Left lung (tissue), 10 donors: ENCODE results near the gene TRIM39. TPM values are rescaled to one million over a fixed set of nuclear protein-coding genes. Genes with fewer than 3 reads are reported as not detected.
A peak's percentile ranks its signal among the peaks of the same experiment; 100 is the strongest.

Experiments used
- ATAC-seq: fragments of 200-7000 bp; cut with Tn5 transposase; one replicate; pipeline ENCODE4 v1.9.1; 2020; ENCODE audit warnings: moderate library complexity
- DNase-seq, 4 donors: peaks; one replicate each; pipeline ENCODE4 v3.0.0-alpha.2; 2013 to 2020
- H3K27ac ChIP-seq, 2 donors: fragments of 200-600 bp; sonication (generic) in 1 of 2; one replicate each; pipeline versions ENCODE4 v1.5.0 to v1.8.0; 2020 to 2021
- H3K27me3 ChIP-seq, 2 donors: fragments of 200-600 bp; sonication (generic) in 1 of 2; one replicate each; pipeline versions ENCODE4 v1.5.0 to v1.8.0; 2020 to 2021
- H3K36me3 ChIP-seq, 2 donors: fragments of 200-600 bp; sonication (generic) in 1 of 2; one replicate each; pipeline versions ENCODE4 v1.5.0 to v1.8.0; 2020 to 2021
- H3K4me1 ChIP-seq, 2 donors: fragments of 200-600 bp; one replicate each; pipeline ENCODE4 v1.8.0; 2021
- H3K4me3 ChIP-seq, 2 donors: fragments of 200-600 bp; sonication (generic) in 1 of 2; one replicate each; pipeline versions ENCODE4 v1.5.0 to v1.8.0; 2020 to 2021; ENCODE audit warnings: mild to moderate bottlenecking in 1 of 2
- H3K9me3 ChIP-seq, 2 donors: fragments of 200-600 bp; sonication (generic) in 1 of 2; one replicate each; pipeline versions ENCODE4 v1.5.0 to v1.8.0; 2020 to 2021
- CTCF ChIP-seq, 2 donors: fragments of 200-600 bp; sonication (generic) in 1 of 2; IDR thresholded peaks; one replicate each; pipeline versions ENCODE4 v1.5.0 to v1.8.0; 2021; ENCODE audit warnings: antibody characterized with exemption in 2 of 2
- intact Hi-C, 2 donors: fragments of 100-400 bp; cut with DNase I; formaldehyde crosslinking; loops; one replicate each; pipeline versions ENCODE4 v1.11.2 to v1.14.2; 2022
- polyA plus RNA-seq, 6 donors: library from polyadenylated mRNA; unstranded; fragments of 120-200 nt; gene quantifications; one replicate each; pipeline ENCODE4 v1.2.1, GENCODE V29; 2013; ENCODE audit not compliant: insufficient read length in 6 of 6
- total RNA-seq, 2 donors: library from RNA; stranded (reverse); fragmentation: NEBNext Ultra II Directional; extraction: Animal tissue kit (Norgen Biotek cat#: 25700); gene quantifications; one replicate each; pipeline ENCODE4 v1.2.1, GENCODE V29; 2021
- donor health status: DM: no; HTN: yes; CAD: no.
- donor health status: DM: no; HTN: no; CAD: no.

Gene TRIM39
- total and polyA plus RNA-seq, 8 donors: 10.2 to 13.7 (median 12.0) TPM

- H3K27me3 ChIP-seq: no peaks in the 10 kb centered on the region
- ATAC-seq (no peak), DNase-seq (no peak)
- no peaks in the 10 kb centered on the region for H3K4me1 ChIP-seq
- peaks cover 0 to 94% of the 10 kb centered on the region in 2 donors for H3K36me3 ChIP-seq
- H3K27ac ChIP-seq: no peak overlapping the region
- H3K9me3 ChIP-seq: no peaks in the 10 kb centered on the region
- intact Hi-C loops: no loop called here
- TF ChIP-seq CTCF (IDR thresholded peaks at IDR 0.05): no peak
- H3K4me3 ChIP-seq: no peak overlapping the region
Observed at GRCh38 chr6:30334075-30334783, 7.5 kb downstream of the TRIM39 start.

- intact Hi-C loops: no loop called here
- DNase-seq (no peak), ATAC-seq (no peak)
- Histone ChIP-seq H3K4me3 (no peak overlapping the region), H3K36me3 (peaks cover 0 to 68% of the 10 kb centered on the region in 2 donors), H3K9me3 (no peaks in the 10 kb centered on the region), H3K4me1 (peaks cover 0 to 9% of the 10 kb centered on the region in 2 donors), H3K27ac (no peak overlapping the region), H3K27me3 (no peaks in the 10 kb centered on the region)
- no peak for TF ChIP-seq CTCF (IDR thresholded peaks at IDR 0.05)
Observed at GRCh38 chr6:30340589-30341054, 13.9 kb downstream of the TRIM39 start.

GRCh38 chr6:30341218-30341617 is 14.5 kb downstream of the TRIM39 start:
- Histone ChIP-seq H3K36me3 (peaks cover 0 to 62% of the 10 kb centered on the region in 2 donors), H3K27ac (no peak overlapping the region), H3K4me1 (peaks cover 0 to 15% of the 10 kb centered on the region in 2 donors), H3K27me3 (no peaks in the 10 kb centered on the region), H3K9me3 (no peaks in the 10 kb centered on the region), H3K4me3 (no peak overlapping the region)
- ATAC-seq: no peak
- intact Hi-C loops: no loop called here
- TF ChIP-seq CTCF (IDR thresholded peaks at IDR 0.05): no peak
- no peak for DNase-seq

- Histone ChIP-seq H3K9me3 (no peaks in the 10 kb centered on the region), H3K4me1 (peaks cover 0 to 15% of the 10 kb centered on the region in 2 donors), H3K36me3 (peaks cover 0 to 60% of the 10 kb centered on the region in 2 donors), H3K27me3 (no peaks in the 10 kb centered on the region), H3K4me3 (no peak overlapping the region), H3K27ac (no peak overlapping the region)
- intact Hi-C loops: no loop called here
- ATAC-seq (no peak), DNase-seq (no peak)
- TF ChIP-seq CTCF (IDR thresholded peaks at IDR 0.05): no peak
Observed at GRCh38 chr6:30341728-30342127, 15.0 kb downstream of the TRIM39 start.

GRCh38 chr6:30344191-30344867 is 17.6 kb downstream of the TRIM39 start:
- intact Hi-C loops: no loop called here
- H3K27me3 ChIP-seq: no peaks in the 10 kb centered on the region
- TF ChIP-seq CTCF (IDR thresholded peaks at IDR 0.05): no peak
- H3K27ac ChIP-seq: peak overlapping the region in 1 of 2 donors; percentile 85
- H3K4me1 ChIP-seq: peaks cover 0 to 15% of the 10 kb centered on the region in 2 donors
- H3K9me3 ChIP-seq: no peaks in the 10 kb centered on the region
- H3K36me3 ChIP-seq: peaks cover 0 to 49% of the 10 kb centered on the region in 2 donors
- H3K4me3 ChIP-seq: peak overlapping the region; percentile 70 to 92
- DNase-seq (no peak), ATAC-seq (no peak)
